Activated T-cell treated with anti-CD3 and anti-CD28 coated beads, Interleukin-2, amount 50 U/mL, for 24 hours (primary cell): Measurements from ENCODE around the gene MYLK2.
"Not testable (repeated sequence)": the region's sequence is repeated elsewhere in the genome, so short reads cannot be mapped to it uniquely, and the experiment has no call there.

Experiments used
- DNase-seq: peaks from one replicate; pipeline ENCODE4 v3.0.0-alpha.2; 2020
- H3K27ac Mint-ChIP-seq: 2 replicates; pipeline ENCODE4 v1.8.0; 2020; ENCODE audit warnings: mild to moderate bottlenecking, mixed read lengths
- H3K27me3 Mint-ChIP-seq: 2 replicates; pipeline ENCODE4 v1.8.0; 2020; ENCODE audit warnings: mixed read lengths
- H3K36me3 Mint-ChIP-seq: 2 replicates; pipeline ENCODE4 v1.8.0; 2020; ENCODE audit warnings: low read depth, mixed read lengths
- H3K4me1 Mint-ChIP-seq: 2 replicates; pipeline ENCODE4 v1.8.0; 2020; ENCODE audit warnings: low read depth, mixed read lengths
- H3K4me3 Mint-ChIP-seq: 2 replicates; pipeline ENCODE4 v1.8.0; 2020; ENCODE audit warnings: mild to moderate bottlenecking, moderate library complexity, mixed read lengths
- H3K9me3 Mint-ChIP-seq: 2 replicates; pipeline ENCODE4 v1.8.0; 2020; ENCODE audit warnings: mixed read lengths

Gene MYLK2

GRCh38 chr20:31823360-31824124, 4.4 kb downstream of the MYLK2 start:
- no peak overlapping the region for H3K27ac Mint-ChIP-seq
- H3K36me3 Mint-ChIP-seq, result no peaks in the 10 kb centered on the region
- peaks cover 2% of the 10 kb centered on the region for H3K4me1 Mint-ChIP-seq
- H3K4me3 Mint-ChIP-seq, result no peak overlapping the region
- no peak for DNase-seq
- no peaks in the 10 kb centered on the region for H3K27me3 Mint-ChIP-seq
- H3K9me3 Mint-ChIP-seq, result no peaks in the 10 kb centered on the region

GRCh38 chr20:31824125-31824485, 4.9 kb downstream of the MYLK2 start:
- Mint-ChIP-seq H3K36me3 (no peaks in the 10 kb centered on the region), H3K27ac (no peak overlapping the region), H3K4me3 (no peak overlapping the region), H3K9me3 (no peaks in the 10 kb centered on the region), H3K27me3 (no peaks in the 10 kb centered on the region), H3K4me1 (peaks cover 2% of the 10 kb centered on the region)
- DNase-seq, result no peak

- Mint-ChIP-seq H3K27ac (no peak overlapping the region), H3K9me3 (no peaks in the 10 kb centered on the region), H3K36me3 (no peaks in the 10 kb centered on the region), H3K4me1 (peaks cover 2% of the 10 kb centered on the region), H3K27me3 (no peaks in the 10 kb centered on the region), H3K4me3 (no peak overlapping the region)
- DNase-seq, result no peak
Observed at GRCh38 chr20:31824554-31825313, 5.6 kb downstream of the MYLK2 start.

- peaks cover 2% of the 10 kb centered on the region for H3K4me1 Mint-ChIP-seq
- no peak for DNase-seq
- H3K27ac Mint-ChIP-seq, result no peak overlapping the region
- H3K36me3 Mint-ChIP-seq, result no peaks in the 10 kb centered on the region
- no peaks in the 10 kb centered on the region for H3K27me3 Mint-ChIP-seq
- H3K9me3 Mint-ChIP-seq, result no peaks in the 10 kb centered on the region
- H3K4me3 Mint-ChIP-seq, result no peak overlapping the region
Observed at GRCh38 chr20:31826074-31826473, 6.9 kb downstream of the MYLK2 start.

- Mint-ChIP-seq H3K27ac (no peak overlapping the region), H3K4me1 (peaks cover 2% of the 10 kb centered on the region), H3K27me3 (no peaks in the 10 kb centered on the region), H3K36me3 (no peaks in the 10 kb centered on the region), H3K4me3 (no peak overlapping the region), H3K9me3 (no peaks in the 10 kb centered on the region)
- DNase-seq, result no peak
Observed at GRCh38 chr20:31827059-31827458, 7.9 kb downstream of the MYLK2 start.

- not testable (repeated sequence) for H3K4me1 Mint-ChIP-seq, H3K4me3 Mint-ChIP-seq, H3K27me3 Mint-ChIP-seq, H3K27ac Mint-ChIP-seq, H3K9me3 Mint-ChIP-seq, DNase-seq, H3K36me3 Mint-ChIP-seq
Observed at GRCh38 chr20:31828016-31828415, 8.9 kb downstream of the MYLK2 start.

- Mint-ChIP-seq H3K4me3 (no peak overlapping the region), H3K9me3 (no peaks in the 10 kb centered on the region), H3K4me1 (no peaks in the 10 kb centered on the region), H3K27ac (no peak overlapping the region), H3K27me3 (no peaks in the 10 kb centered on the region), H3K36me3 (no peaks in the 10 kb centered on the region)
- no peak for DNase-seq
Observed at GRCh38 chr20:31829731-31830130, 10.6 kb downstream of the MYLK2 start.

- H3K27me3 Mint-ChIP-seq, result no peaks in the 10 kb centered on the region
- H3K27ac Mint-ChIP-seq, result no peak overlapping the region
- no peak overlapping the region for H3K4me3 Mint-ChIP-seq
- H3K9me3 Mint-ChIP-seq, result no peaks in the 10 kb centered on the region
- no peaks in the 10 kb centered on the region for H3K4me1 Mint-ChIP-seq
- no peaks in the 10 kb centered on the region for H3K36me3 Mint-ChIP-seq
- DNase-seq, result no peak
Observed at GRCh38 chr20:31830406-31830981, 11.3 kb downstream of the MYLK2 start.

- no peaks in the 10 kb centered on the region for H3K36me3 Mint-ChIP-seq
- no peak overlapping the region for H3K27ac Mint-ChIP-seq
- no peaks in the 10 kb centered on the region for H3K9me3 Mint-ChIP-seq
Observed at GRCh38 chr20:31831211-31831610, 12.1 kb downstream of the MYLK2 start.

GRCh38 chr20:31831771-31832306, 12.7 kb downstream of the MYLK2 start:
- H3K9me3 Mint-ChIP-seq, result no peaks in the 10 kb centered on the region
- DNase-seq, result no peak
- H3K27me3 Mint-ChIP-seq, result no peaks in the 10 kb centered on the region
- H3K4me1 Mint-ChIP-seq, result peaks cover 7% of the 10 kb centered on the region
- no peaks in the 10 kb centered on the region for H3K36me3 Mint-ChIP-seq
- H3K27ac Mint-ChIP-seq, result peak overlapping the region; percentile 18
- no peak overlapping the region for H3K4me3 Mint-ChIP-seq

More at GRCh38 chr20:31831211-31831610, 12.1 kb downstream of the MYLK2 start:
- DNase-seq, result no peak
- no peaks in the 10 kb centered on the region for H3K27me3 Mint-ChIP-seq
- H3K4me1 Mint-ChIP-seq, result peaks cover 4% of the 10 kb centered on the region
- H3K4me3 Mint-ChIP-seq, result no peak overlapping the region

- DNase-seq, result peak; percentile 77
Observed at GRCh38 chr20:31833130-31833930, 14.2 kb downstream of the MYLK2 start.

GRCh38 chr20:31833931-31834521, 14.9 kb downstream of the MYLK2 start:
- DNase-seq, result no peak
- Mint-ChIP-seq H3K4me1 (peaks cover 7% of the 10 kb centered on the region), H3K27me3 (no peaks in the 10 kb centered on the region), H3K4me3 (no peak overlapping the region), H3K36me3 (no peaks in the 10 kb centered on the region), H3K27ac (no peak overlapping the region), H3K9me3 (no peaks in the 10 kb centered on the region)

More at GRCh38 chr20:31833130-31833930, 14.2 kb downstream of the MYLK2 start:
- Mint-ChIP-seq H3K4me3 (no peak overlapping the region), H3K4me1 (peaks cover 7% of the 10 kb centered on the region), H3K27ac (no peak overlapping the region), H3K27me3 (no peaks in the 10 kb centered on the region), H3K9me3 (no peaks in the 10 kb centered on the region), H3K36me3 (no peaks in the 10 kb centered on the region)

- no peak overlapping the region for H3K27ac Mint-ChIP-seq
- no peaks in the 10 kb centered on the region for H3K36me3 Mint-ChIP-seq
- DNase-seq, result no peak
- no peaks in the 10 kb centered on the region for H3K27me3 Mint-ChIP-seq
- no peaks in the 10 kb centered on the region for H3K9me3 Mint-ChIP-seq
- no peak overlapping the region for H3K4me3 Mint-ChIP-seq
- H3K4me1 Mint-ChIP-seq, result peaks cover 7% of the 10 kb centered on the region
Observed at GRCh38 chr20:31835554-31835953, 16.4 kb downstream of the MYLK2 start.
